GM23338 (cell line): ENCODE data around the gene CHRNB4. TPM values are rescaled to one million over a fixed set of nuclear protein-coding genes. Genes with fewer than 3 reads are reported as not detected.

Source experiments
- ATAC-seq: fragments of 200-7000 bp; cut with Tn5 transposase; 3 replicates; pipeline ENCODE4 v1.9.1; 2020
- DNase-seq: peaks from one replicate; pipeline ENCODE4 v3.0.0-alpha.2; 2015; ENCODE audit warnings: low spot score
- H2AFZ ChIP-seq: fragments of 200-600 bp; sonication (generic); 2 replicates; pipeline ENCODE4 v1.8.0; 2016; ENCODE audit warnings: antibody characterized with exemption, mild to moderate bottlenecking, moderate library complexity
- H3F3A ChIP-seq: fragments of 200-600 bp; sonication (generic); replicated peaks from 2 replicates; pipeline ENCODE4 v1.8.0; 2017; ENCODE audit warnings: antibody characterized with exemption, mixed run types, low read depth
- H3K27ac ChIP-seq: fragments of 200-600 bp; sonication (generic); 2 replicates; pipeline ENCODE4 v1.6.1; 2016; ENCODE audit warnings: low read depth
- H3K27me3 ChIP-seq: fragments of 200-600 bp; sonication (generic); 2 replicates; pipeline ENCODE4 v1.8.0; 2016; ENCODE audit warnings: mild to moderate bottlenecking, mixed run types, moderate library complexity; ENCODE audit not compliant: insufficient read depth
- H3K36me3 ChIP-seq: fragments of 200-600 bp; sonication (generic); 2 replicates; pipeline ENCODE4 v1.8.0; 2016; ENCODE audit warnings: mild to moderate bottlenecking; ENCODE audit not compliant: insufficient read depth
- H3K4me1 ChIP-seq: fragments of 200-600 bp; sonication (generic); 2 replicates; pipeline ENCODE4 v1.8.0; 2016; ENCODE audit warnings: mild to moderate bottlenecking, moderate library complexity; ENCODE audit not compliant: insufficient read depth
- H3K4me2 ChIP-seq: fragments of 200-600 bp; sonication (generic); 2 replicates; pipeline ENCODE4 v1.7.1; 2017; ENCODE audit warnings: mixed run types
- H3K4me3 ChIP-seq: fragments of 200-600 bp; sonication (generic); 2 replicates; pipeline ENCODE4 v1.6.1; 2016; ENCODE audit warnings: mixed run types
- H3K79me2 ChIP-seq: fragments of 200-600 bp; sonication (generic); replicated peaks from 2 replicates; pipeline ENCODE4 v1.8.0; 2017; ENCODE audit warnings: mild to moderate bottlenecking; ENCODE audit not compliant: insufficient read depth
- H3K9me2 ChIP-seq: fragments of 200-600 bp; sonication (generic); 2 replicates; pipeline ENCODE4 v1.8.0; 2017; ENCODE audit not compliant: insufficient read depth
- H4K20me1 ChIP-seq: fragments of 200-600 bp; sonication (generic); replicated peaks from 2 replicates; pipeline ENCODE4 v1.8.0; 2017; ENCODE audit warnings: mild to moderate bottlenecking; ENCODE audit not compliant: insufficient read depth
- H3K27ac Mint-ChIP-seq: 2 replicates; pipeline ENCODE4 v1.8.0; 2020; ENCODE audit warnings: inconsistent platforms, mild to moderate bottlenecking, moderate library complexity, mixed read lengths
- H3K27me3 Mint-ChIP-seq: 3 replicates; pipeline ENCODE4 v1.8.0; 2022; ENCODE audit warnings: low read depth, mild to moderate bottlenecking, moderate library complexity, mixed read lengths, inconsistent platforms; ENCODE audit not compliant: insufficient read depth, poor library complexity
- H3K36me3 Mint-ChIP-seq: 3 replicates; pipeline ENCODE4 v1.8.0; 2021; ENCODE audit warnings: low read depth, mild to moderate bottlenecking, inconsistent platforms, moderate library complexity, mixed read lengths
- H3K4me1 Mint-ChIP-seq: 3 replicates; pipeline ENCODE4 v1.8.0; 2020; ENCODE audit warnings: mild to moderate bottlenecking, inconsistent platforms, mixed read lengths
- H3K4me3 Mint-ChIP-seq: 3 replicates; pipeline ENCODE4 v1.8.0; 2021; ENCODE audit warnings: moderate library complexity, mild to moderate bottlenecking, inconsistent platforms, mixed read lengths
- H3K9me3 Mint-ChIP-seq: 3 replicates; pipeline ENCODE4 v1.8.0; 2020; ENCODE audit warnings: moderate library complexity, mild to moderate bottlenecking, inconsistent platforms, mixed read lengths
- EZH2 ChIP-seq: fragments of 200-600 bp; sonication (generic); IDR thresholded peaks from one replicate; pipeline ENCODE4 v1.8.0; 2017; ENCODE audit warnings: antibody characterized with exemption, mild to moderate bottlenecking, low read depth; ENCODE audit not compliant: unreplicated experiment
- EZH2phosphoT487 ChIP-seq: fragments of 200-600 bp; sonication (generic); IDR thresholded peaks from one replicate; pipeline ENCODE4 v1.8.1; 2018; ENCODE audit warnings: antibody characterized with exemption; ENCODE audit not compliant: unreplicated experiment
- JUNB ChIP-seq: IDR thresholded peaks from one replicate; pipeline ENCODE4 v1.6.1; 2016; ENCODE audit warnings: antibody characterized with exemption; ENCODE audit not compliant: unreplicated experiment
- NANOG ChIP-seq: IDR thresholded peaks from 2 replicates; pipeline ENCODE4 v1.6.1; 2016; ENCODE audit warnings: antibody characterized with exemption, borderline replicate concordance
- POLR2AphosphoS5 ChIP-seq: IDR thresholded peaks from 2 replicates; pipeline ENCODE4 v1.6.1; 2016; ENCODE audit warnings: antibody characterized with exemption, low read depth
- STAT1 ChIP-seq: IDR thresholded peaks from one replicate; pipeline ENCODE4 v1.6.1; 2016; ENCODE audit warnings: antibody characterized with exemption; ENCODE audit not compliant: unreplicated experiment
- ZNF114 ChIP-seq: fragments of 250-450 bp; sonication (Bioruptor Pico); IDR thresholded peaks from 2 replicates; pipeline ENCODE4 v1.5.0; 2020; ENCODE audit warnings: mild to moderate bottlenecking, moderate library complexity
- ZNF331 ChIP-seq: fragments of 250-450 bp; sonication (Bioruptor Pico); IDR thresholded peaks from 2 replicates; pipeline ENCODE4 v1.5.0; 2020; ENCODE audit warnings: low read depth, mild to moderate bottlenecking, moderate library complexity
- polyA plus RNA-seq: library from polyadenylated mRNA; unstranded; fragments of >200 nt; fragmentation: Nextera tagmentation; extraction: Ambion mirVana; gene quantifications from 2 replicates; pipeline ENCODE4 v1.2.1, GENCODE V29; 2016
- total RNA-seq: library from RNA; depleted of rRNA; stranded (reverse); fragments of >200 nt; shearing (Covaris generic); gene quantifications from 2 replicates; pipeline ENCODE4 v1.2.3, GENCODE V29; 2014
- TF ChIP-seq, protein P1 (sequence below): IDR thresholded peaks from 2 replicates; pipeline ENCODE4 v1.6.1; 2016; ENCODE audit warnings: antibody characterized with exemption
- TF ChIP-seq, protein P2 (sequence below): fragments of 250-450 bp; sonication (Bioruptor Pico); IDR thresholded peaks from 2 replicates; pipeline ENCODE4 v1.5.0; 2020; ENCODE audit warnings: mild to moderate bottlenecking, moderate library complexity
- TF ChIP-seq, protein P3 (sequence below), 2 experiments: fragments of 200-600 bp in 1 of 2; sonication (generic) in 1 of 2; conservative IDR thresholded peaks; 2 replicates each; pipeline versions ENCODE4 v1.5.1 to v1.6.1; 2016 to 2017; ENCODE audit warnings: antibody characterized with exemption in 2 of 2, low read depth in 2 of 2, mild to moderate bottlenecking in 2 of 2, moderate library complexity in 1 of 2

Gene CHRNB4
- total and polyA plus RNA-seq, 2 experiments from 2014 or later = 1.4 to 1.6 TPM

DNA sequence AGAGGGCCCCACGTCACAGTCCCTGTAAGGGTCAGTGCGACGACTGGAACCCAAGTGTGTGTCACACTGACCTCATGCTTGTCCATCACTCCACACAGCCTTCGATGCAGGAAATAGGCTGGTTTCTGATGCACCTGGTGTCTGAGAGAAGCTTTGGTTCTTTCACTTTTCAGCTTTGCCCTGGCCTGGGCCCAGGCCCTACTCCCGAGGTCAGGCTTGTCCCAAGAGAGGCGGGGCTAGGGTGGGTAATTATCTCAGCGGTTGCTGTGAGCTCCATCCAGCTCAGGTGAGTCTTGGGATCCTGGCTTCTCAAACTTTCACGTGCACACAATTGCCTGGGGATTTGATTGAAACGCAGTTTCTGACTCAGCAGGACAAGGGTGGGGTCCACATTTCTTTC lies 19.6 kb upstream of the CHRNB4 start:
- H2AFZ ChIP-seq = 0 out of 2 replicates have a peak overlapping the region, but pooled peaks have one; percentile 47
- H3K4me1 Mint-ChIP-seq = no peaks in the 10 kb centered on the region
- no peaks in the 10 kb centered on the region for H3K9me2 ChIP-seq
- no peak overlapping the region for H3K4me2 ChIP-seq
- peak; percentile 52; the same call in 2 of the 3 replicates for ATAC-seq
- peaks cover 14% of the 10 kb centered on the region for H3K27me3 Mint-ChIP-seq
- TF ChIP-seq STAT1 (no peak), ZNF114 (CRISPR knock-in tag) (no peak), JUNB (no peak), POLR2AphosphoS5 (no peak), NANOG (no peak), EZH2 (no peak), ZNF331 (no peak), EZH2phosphoT487 (no peak)
- TF ChIP-seq, protein P1, sequence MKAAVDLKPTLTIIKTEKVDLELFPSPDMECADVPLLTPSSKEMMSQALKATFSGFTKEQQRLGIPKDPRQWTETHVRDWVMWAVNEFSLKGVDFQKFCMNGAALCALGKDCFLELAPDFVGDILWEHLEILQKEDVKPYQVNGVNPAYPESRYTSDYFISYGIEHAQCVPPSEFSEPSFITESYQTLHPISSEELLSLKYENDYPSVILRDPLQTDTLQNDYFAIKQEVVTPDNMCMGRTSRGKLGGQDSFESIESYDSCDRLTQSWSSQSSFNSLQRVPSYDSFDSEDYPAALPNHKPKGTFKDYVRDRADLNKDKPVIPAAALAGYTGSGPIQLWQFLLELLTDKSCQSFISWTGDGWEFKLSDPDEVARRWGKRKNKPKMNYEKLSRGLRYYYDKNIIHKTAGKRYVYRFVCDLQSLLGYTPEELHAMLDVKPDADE = no peak
- TF ChIP-seq, protein P2, sequence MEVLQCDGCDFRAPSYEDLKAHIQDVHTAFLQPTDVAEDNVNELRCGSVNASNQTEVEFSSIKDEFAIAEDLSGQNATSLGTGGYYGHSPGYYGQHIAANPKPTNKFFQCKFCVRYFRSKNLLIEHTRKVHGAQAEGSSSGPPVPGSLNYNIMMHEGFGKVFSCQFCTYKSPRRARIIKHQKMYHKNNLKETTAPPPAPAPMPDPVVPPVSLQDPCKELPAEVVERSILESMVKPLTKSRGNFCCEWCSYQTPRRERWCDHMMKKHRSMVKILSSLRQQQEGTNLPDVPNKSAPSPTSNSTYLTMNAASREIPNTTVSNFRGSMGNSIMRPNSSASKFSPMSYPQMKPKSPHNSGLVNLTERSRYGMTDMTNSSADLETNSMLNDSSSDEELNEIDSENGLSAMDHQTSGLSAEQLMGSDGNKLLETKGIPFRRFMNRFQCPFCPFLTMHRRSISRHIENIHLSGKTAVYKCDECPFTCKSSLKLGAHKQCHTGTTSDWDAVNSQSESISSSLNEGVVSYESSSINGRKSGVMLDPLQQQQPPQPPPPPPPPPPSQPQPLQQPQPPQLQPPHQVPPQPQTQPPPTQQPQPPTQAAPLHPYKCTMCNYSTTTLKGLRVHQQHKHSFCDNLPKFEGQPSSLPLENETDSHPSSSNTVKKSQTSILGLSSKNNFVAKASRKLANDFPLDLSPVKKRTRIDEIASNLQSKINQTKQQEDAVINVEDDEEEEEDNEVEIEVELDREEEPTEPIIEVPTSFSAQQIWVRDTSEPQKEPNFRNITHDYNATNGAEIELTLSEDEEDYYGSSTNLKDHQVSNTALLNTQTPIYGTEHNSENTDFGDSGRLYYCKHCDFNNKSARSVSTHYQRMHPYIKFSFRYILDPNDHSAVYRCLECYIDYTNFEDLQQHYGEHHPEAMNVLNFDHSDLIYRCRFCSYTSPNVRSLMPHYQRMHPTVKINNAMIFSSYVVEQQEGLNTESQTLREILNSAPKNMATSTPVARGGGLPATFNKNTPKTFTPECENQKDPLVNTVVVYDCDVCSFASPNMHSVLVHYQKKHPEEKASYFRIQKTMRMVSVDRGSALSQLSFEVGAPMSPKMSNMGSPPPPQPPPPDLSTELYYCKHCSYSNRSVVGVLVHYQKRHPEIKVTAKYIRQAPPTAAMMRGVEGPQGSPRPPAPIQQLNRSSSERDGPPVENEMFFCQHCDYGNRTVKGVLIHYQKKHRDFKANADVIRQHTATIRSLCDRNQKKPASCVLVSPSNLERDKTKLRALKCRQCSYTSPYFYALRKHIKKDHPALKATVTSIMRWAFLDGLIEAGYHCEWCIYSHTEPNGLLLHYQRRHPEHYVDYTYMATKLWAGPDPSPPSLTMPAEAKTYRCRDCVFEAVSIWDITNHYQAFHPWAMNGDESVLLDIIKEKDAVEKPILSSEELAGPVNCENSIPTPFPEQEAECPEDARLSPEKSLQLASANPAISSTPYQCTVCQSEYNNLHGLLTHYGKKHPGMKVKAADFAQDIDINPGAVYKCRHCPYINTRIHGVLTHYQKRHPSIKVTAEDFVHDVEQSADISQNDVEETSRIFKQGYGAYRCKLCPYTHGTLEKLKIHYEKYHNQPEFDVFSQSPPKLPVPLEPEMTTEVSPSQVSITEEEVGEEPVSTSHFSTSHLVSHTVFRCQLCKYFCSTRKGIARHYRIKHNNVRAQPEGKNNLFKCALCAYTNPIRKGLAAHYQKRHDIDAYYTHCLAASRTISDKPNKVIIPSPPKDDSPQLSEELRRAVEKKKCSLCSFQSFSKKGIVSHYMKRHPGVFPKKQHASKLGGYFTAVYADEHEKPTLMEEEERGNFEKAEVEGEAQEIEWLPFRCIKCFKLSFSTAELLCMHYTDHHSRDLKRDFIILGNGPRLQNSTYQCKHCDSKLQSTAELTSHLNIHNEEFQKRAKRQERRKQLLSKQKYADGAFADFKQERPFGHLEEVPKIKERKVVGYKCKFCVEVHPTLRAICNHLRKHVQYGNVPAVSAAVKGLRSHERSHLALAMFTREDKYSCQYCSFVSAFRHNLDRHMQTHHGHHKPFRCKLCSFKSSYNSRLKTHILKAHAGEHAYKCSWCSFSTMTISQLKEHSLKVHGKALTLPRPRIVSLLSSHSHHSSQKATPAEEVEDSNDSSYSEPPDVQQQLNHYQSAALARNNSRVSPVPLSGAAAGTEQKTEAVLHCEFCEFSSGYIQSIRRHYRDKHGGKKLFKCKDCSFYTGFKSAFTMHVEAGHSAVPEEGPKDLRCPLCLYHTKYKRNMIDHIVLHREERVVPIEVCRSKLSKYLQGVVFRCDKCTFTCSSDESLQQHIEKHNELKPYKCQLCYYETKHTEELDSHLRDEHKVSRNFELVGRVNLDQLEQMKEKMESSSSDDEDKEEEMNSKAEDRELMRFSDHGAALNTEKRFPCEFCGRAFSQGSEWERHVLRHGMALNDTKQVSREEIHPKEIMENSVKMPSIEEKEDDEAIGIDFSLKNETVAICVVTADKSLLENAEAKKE (CRISPR knock-in tag) = no peak
- TF ChIP-seq, protein P3, sequence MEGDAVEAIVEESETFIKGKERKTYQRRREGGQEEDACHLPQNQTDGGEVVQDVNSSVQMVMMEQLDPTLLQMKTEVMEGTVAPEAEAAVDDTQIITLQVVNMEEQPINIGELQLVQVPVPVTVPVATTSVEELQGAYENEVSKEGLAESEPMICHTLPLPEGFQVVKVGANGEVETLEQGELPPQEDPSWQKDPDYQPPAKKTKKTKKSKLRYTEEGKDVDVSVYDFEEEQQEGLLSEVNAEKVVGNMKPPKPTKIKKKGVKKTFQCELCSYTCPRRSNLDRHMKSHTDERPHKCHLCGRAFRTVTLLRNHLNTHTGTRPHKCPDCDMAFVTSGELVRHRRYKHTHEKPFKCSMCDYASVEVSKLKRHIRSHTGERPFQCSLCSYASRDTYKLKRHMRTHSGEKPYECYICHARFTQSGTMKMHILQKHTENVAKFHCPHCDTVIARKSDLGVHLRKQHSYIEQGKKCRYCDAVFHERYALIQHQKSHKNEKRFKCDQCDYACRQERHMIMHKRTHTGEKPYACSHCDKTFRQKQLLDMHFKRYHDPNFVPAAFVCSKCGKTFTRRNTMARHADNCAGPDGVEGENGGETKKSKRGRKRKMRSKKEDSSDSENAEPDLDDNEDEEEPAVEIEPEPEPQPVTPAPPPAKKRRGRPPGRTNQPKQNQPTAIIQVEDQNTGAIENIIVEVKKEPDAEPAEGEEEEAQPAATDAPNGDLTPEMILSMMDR (conservative IDR thresholded peaks at IDR 0.05; ENCODE audit: low read depth in 2 of 2) = no peak
- H3K36me3 ChIP-seq = no peaks in the 10 kb centered on the region
- no peaks in the 10 kb centered on the region for H3K79me2 ChIP-seq
- H4K20me1 ChIP-seq = no peaks in the 10 kb centered on the region
- DNase-seq = no peak
- H3K27me3 ChIP-seq = no peaks in the 10 kb centered on the region
- no peaks in the 10 kb centered on the region for H3F3A ChIP-seq
- no peaks in the 10 kb centered on the region for H3K4me1 ChIP-seq
- H3K27ac ChIP-seq = no peak overlapping the region
- no peaks in the 10 kb centered on the region for H3K36me3 Mint-ChIP-seq
- no peaks in the 10 kb centered on the region; the same call in 2 of the 3 replicates for H3K9me3 Mint-ChIP-seq
- no peak overlapping the region for H3K4me3 Mint-ChIP-seq
- no peak overlapping the region for H3K27ac Mint-ChIP-seq
- H3K4me3 ChIP-seq = no peak overlapping the region
